T-helper 17 cell (primary cell): ENCODE data around the gene KRT31. TPM values are rescaled to one million over a fixed set of nuclear protein-coding genes. Genes with fewer than 3 reads are reported as not detected.
"Not testable (repeated sequence)": the region's sequence is repeated elsewhere in the genome, so short reads cannot be mapped to it uniquely, and the experiment has no call there.

Experiments used
- ATAC-seq: fragments of 150-1000 bp; cut with Tn5 transposase; 2 replicates; pipeline ENCODE4 v1.10.0; 2021; ENCODE audit warnings: mild to moderate bottlenecking, moderate library complexity
- DNase-seq, 3 donors: peaks; one replicate each; pipeline versions ENCODE4 v3.0.0 to v3.0.0-alpha.2; 2020 to 2021
- H3K9me3 ChIP-seq: one replicate; pipeline ENCODE4 v1.7.0; 2013; ENCODE audit warnings: low read length, mild to moderate bottlenecking; ENCODE audit not compliant: control insufficient read depth, poor library complexity, severe bottlenecking
- H3K27ac Mint-ChIP-seq: one replicate; pipeline ENCODE4 v1.8.0; 2022; ENCODE audit warnings: mild to moderate bottlenecking, moderate library complexity, mixed read lengths
- H3K27me3 Mint-ChIP-seq: one replicate; pipeline ENCODE4 v1.8.0; 2022; ENCODE audit warnings: mixed read lengths
- H3K36me3 Mint-ChIP-seq: one replicate; pipeline ENCODE4 v1.8.0; 2022; ENCODE audit warnings: low read depth, mixed read lengths
- H3K4me1 Mint-ChIP-seq: one replicate; pipeline ENCODE4 v1.8.0; 2022; ENCODE audit warnings: mild to moderate bottlenecking, mixed read lengths
- H3K4me3 Mint-ChIP-seq: one replicate; pipeline ENCODE4 v1.8.0; 2022; ENCODE audit warnings: mild to moderate bottlenecking, moderate library complexity, mixed read lengths
- total RNA-seq, 4 donors: library from RNA in 2 of 4; stranded (reverse) in 2 of 4; gene quantifications; one replicate each; pipeline ENCODE4 v1.2.3 and lab custom pipeline; 2022 to 2026

KRT31 gene
- total RNA-seq (not detected), total RNA-seq (lab: John Stamatoyannopoulos, UW) (0 reads per million in 2 donors)

DNA sequence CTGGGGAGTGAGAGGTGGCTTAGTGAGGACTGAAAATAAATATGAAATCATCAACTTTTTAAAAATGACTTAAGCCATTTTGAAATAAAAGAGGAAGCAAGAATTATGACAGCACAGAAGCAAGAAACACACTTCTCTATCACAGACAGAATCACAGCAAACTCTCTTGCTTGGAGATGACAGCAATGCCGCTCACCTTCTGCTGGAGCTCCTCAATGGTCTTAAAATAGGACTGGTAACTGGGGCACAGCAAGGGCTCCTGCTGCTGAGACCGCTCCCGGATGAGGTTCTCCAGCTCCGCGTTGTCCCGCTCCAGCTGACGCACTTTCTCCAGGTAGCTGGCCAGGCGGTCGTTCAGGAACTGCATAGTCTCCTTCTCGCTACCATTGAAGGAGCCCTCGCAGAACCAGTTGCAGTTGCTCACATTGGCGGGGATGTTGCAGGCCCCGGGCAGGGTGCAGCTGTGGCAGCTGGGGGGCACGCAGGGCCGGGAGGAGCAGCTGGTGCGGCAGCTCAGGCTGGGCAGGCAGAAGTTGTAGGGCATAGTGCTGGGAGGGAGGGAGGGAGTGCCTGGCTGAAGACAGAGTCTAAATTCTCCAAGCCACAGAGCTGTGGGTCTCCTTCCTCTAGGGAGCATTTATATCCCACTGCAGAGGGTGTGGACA lies at the start of gene KRT31:
KRT31 (minus strand) TSS at position 613 of the 665 bp plus-strand sequence; CDS start at position 544, 69 bp downstream.
- no peaks in the 10 kb centered on the region for H3K9me3 ChIP-seq
- Mint-ChIP-seq H3K27ac (no peak within 1 kb of the TSS), H3K36me3 (no peaks in the 10 kb centered on the region), H3K4me3 (no peak within 1 kb of the TSS), H3K27me3 (peaks cover 19% of the 10 kb centered on the region), H3K4me1 (peaks cover 4% of the 10 kb centered on the region)
- ATAC-seq, result no peak
- no peak for DNase-seq

DNA sequence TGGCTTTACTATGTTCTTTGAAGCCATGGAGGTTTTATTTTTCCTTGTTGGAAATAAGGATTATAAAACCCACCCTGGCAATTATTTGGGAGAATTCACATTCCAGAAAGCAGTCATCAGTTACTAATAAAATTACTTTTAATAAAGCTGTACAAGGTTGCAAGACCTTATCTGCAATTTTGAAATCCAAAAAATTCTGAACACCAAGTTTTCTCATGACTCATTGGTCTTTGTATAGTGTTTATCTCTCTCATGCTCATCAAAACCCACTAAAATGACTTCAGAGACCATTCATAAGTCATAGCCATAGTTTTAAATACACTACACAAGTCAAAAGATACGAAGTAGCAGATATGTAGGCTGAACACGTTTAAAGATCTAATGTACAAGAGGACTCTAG lies 49.4 kb upstream of the KRT31 start:
- Mint-ChIP-seq H3K27me3 (peaks cover 30% of the 10 kb centered on the region), H3K4me3 (no peak overlapping the region), H3K4me1 (no peaks in the 10 kb centered on the region), H3K27ac (no peak overlapping the region), H3K36me3 (no peaks in the 10 kb centered on the region)
- DNase-seq (no peak), ATAC-seq (no peak)
- H3K9me3 ChIP-seq, result no peaks in the 10 kb centered on the region

DNA sequence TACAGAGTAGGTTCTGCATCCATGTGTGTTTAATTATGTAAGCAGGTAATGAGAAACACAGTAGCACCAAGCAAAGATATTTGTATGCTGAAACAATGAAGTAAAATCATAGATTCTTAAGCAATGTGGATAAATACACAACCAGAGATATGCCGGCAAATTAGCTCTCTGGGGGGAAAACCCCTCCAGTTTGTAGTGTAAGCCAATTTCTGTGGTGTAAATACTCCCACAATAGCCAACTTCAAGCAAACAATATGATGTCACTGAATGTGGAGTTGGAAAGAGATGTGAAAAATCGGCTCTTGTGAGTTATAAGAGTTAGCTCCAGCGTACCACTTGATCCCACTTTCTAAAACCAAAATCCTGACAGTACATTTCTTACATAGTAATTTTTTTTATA lies 47.2 kb upstream of the KRT31 start:
- no peaks in the 10 kb centered on the region for H3K36me3 Mint-ChIP-seq
- H3K4me3 Mint-ChIP-seq, result no peak overlapping the region
- H3K27ac Mint-ChIP-seq, result no peak overlapping the region
- DNase-seq (no peak), ATAC-seq (no peak)
- H3K27me3 Mint-ChIP-seq, result peaks cover 41% of the 10 kb centered on the region
- no peaks in the 10 kb centered on the region for H3K4me1 Mint-ChIP-seq
- H3K9me3 ChIP-seq, result no peaks in the 10 kb centered on the region

DNA sequence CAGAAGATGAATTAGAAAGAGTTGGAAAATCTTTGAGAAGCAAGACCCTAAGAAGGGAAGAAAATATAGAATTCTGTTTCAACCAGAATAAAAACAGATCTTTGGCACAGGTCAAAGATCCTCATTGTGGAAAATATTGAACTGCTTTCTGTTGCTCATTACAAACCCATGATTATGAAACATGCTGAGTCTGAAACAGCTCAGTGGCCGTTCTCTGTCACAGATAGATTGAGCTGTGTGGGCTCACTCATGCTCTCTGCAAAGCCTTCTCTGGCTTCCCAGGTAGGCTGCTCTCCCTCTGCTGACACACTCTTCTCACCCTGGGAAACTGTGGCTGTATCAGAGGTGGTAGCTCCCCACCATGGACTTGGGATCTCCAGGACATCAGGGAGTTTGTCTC lies 46.8 kb upstream of the KRT31 start:
- Mint-ChIP-seq H3K27me3 (peaks cover 42% of the 10 kb centered on the region), H3K4me1 (peaks cover 2% of the 10 kb centered on the region), H3K36me3 (no peaks in the 10 kb centered on the region), H3K27ac (peak overlapping the region; percentile 49), H3K4me3 (no peak overlapping the region)
- no peaks in the 10 kb centered on the region for H3K9me3 ChIP-seq
- DNase-seq (no peak), ATAC-seq (no peak)

DNA sequence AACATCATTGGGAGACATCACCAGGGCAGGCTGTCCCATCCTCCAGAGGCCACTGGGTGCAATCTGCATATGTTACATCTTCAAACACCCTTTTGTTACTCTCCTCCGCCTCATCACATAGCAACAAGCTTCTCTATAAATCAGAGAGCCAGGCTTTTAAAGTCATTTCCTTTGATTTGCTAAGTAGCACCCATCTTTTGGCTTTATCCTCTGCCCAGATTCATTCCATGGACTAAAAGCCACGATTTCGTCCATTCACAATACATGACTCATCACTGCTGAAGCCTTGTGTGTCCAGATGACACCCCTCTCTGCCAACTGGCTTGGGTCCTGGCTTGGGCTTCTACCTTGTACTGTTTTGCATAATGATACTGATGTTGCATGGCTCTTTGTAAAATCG lies 45.3 kb upstream of the KRT31 start:
- ATAC-seq, result no peak
- H3K9me3 ChIP-seq, result no peaks in the 10 kb centered on the region
- peaks cover 41% of the 10 kb centered on the region for H3K27me3 Mint-ChIP-seq
- no peaks in the 10 kb centered on the region for H3K36me3 Mint-ChIP-seq
- no peak for DNase-seq
- H3K4me3 Mint-ChIP-seq, result no peak overlapping the region
- H3K4me1 Mint-ChIP-seq, result peaks cover 2% of the 10 kb centered on the region
- no peak overlapping the region for H3K27ac Mint-ChIP-seq

DNA sequence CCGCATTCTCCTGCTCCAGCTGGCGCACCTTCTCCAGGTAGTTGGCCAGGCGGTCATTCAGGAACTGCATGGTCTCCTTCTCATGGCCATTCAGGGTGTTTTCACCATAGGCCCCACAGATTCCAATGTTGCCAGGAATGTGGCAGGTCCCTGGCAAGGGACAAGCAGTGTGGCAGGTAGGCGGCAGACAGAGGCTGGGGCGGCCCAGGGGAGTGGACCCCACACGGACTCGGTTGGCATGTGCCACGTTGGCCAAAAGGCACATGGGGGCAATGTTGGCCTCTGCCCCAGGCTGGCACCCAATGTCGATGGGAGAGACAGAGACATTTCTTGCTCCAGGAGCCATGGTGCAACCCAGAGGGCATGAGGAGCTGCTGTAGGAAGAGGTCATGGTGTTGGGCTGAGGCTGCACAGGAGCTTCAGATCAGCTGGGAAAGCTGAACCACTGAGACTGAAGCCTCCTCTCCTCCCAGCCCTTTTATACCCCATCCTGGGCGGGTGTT lies 43.2 kb upstream of the KRT31 start, which contains the start of gene KRT38:
KRT38 (minus strand) TSS at position 453 of the 503 bp plus-strand sequence; CDS start at position 391, 62 bp downstream.
- ATAC-seq, result no peak
- H3K4me1 Mint-ChIP-seq, result peaks cover 2% of the 10 kb centered on the region

DNA sequence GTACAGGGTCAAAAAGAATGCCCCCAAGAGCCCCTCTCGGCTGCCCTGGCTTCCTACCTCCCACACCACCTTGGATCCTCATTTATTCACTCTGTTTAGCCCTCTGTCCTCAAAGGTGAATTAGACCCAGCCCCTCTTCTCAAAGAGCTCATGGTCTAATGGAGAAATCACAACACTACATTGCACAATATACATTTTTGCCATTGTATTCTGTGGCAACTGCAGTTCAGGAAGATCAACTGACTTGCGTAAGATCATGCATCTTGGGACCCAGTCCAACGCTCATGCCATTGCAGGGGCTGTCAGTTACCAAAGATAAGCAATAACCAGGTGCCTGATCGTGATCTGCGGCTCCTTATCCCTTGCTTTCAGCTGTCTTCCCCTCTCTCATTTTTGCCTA lies 42.0 kb upstream of the KRT31 start:
- Mint-ChIP-seq H3K4me3 (no peak overlapping the region), H3K4me1 (peaks cover 2% of the 10 kb centered on the region), H3K27me3 (peaks cover 31% of the 10 kb centered on the region), H3K27ac (peak overlapping the region; percentile 54), H3K36me3 (no peaks in the 10 kb centered on the region)
- ATAC-seq (no peak), DNase-seq (no peak)
- H3K9me3 ChIP-seq, result no peaks in the 10 kb centered on the region

More for the DNA sequence above, 43.2 kb upstream of the KRT31 start, which contains the start of gene KRT38:
- H3K36me3 Mint-ChIP-seq, result no peaks in the 10 kb centered on the region
- no peak for DNase-seq
- H3K27ac Mint-ChIP-seq, result no peak within 1 kb of the TSS
- no peak within 1 kb of the TSS for H3K4me3 Mint-ChIP-seq
- peaks cover 31% of the 10 kb centered on the region for H3K27me3 Mint-ChIP-seq
- H3K9me3 ChIP-seq, result no peaks in the 10 kb centered on the region

DNA sequence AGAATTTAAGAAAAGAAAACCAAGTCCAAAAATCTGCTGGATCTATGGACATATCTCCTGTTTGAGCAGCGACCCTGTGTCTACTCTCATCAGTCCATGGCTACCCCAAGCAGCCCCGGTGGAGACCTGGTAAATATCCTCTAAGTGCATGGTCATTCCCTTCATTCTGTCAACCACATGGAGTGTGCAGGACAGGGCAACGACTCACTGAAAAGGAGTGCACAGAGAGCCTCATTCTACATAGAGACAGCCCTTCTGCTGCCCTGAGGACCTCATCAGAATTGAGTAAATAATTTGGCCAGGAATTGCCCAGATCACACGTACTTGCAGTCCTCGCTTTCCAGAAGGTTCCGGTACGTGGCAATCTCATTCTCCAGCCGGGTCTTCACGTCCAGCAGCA lies 40.4 kb upstream of the KRT31 start:
- no peak for DNase-seq
- H3K36me3 Mint-ChIP-seq, result no peaks in the 10 kb centered on the region
- H3K9me3 ChIP-seq, result no peaks in the 10 kb centered on the region
- H3K4me3 Mint-ChIP-seq, result no peak overlapping the region
- ATAC-seq, result no peak
- peaks cover 21% of the 10 kb centered on the region for H3K27me3 Mint-ChIP-seq
- peaks cover 2% of the 10 kb centered on the region for H3K4me1 Mint-ChIP-seq
- no peak overlapping the region for H3K27ac Mint-ChIP-seq

DNA sequence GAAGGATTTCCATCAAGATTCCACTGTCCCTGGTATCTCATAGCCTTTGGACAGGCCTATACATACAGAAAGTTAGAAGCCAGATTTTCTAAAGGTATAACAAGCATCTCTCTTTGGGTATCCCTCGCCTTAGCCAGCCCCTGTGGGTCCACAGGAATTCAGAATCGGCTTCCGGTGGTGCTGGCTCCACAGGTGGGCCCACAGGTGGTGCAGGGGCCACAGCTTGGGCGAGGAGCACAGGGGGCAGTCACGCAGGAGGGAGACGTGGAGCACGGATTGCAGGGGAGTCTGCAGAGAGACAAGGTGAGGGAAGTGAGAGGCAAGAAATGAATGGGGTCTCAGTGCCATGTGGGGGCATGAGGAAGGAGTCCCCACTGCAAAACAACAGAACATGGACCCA lies 39.8 kb upstream of the KRT31 start:
- Mint-ChIP-seq H3K36me3 (no peaks in the 10 kb centered on the region), H3K4me3 (no peak overlapping the region)

DNA sequence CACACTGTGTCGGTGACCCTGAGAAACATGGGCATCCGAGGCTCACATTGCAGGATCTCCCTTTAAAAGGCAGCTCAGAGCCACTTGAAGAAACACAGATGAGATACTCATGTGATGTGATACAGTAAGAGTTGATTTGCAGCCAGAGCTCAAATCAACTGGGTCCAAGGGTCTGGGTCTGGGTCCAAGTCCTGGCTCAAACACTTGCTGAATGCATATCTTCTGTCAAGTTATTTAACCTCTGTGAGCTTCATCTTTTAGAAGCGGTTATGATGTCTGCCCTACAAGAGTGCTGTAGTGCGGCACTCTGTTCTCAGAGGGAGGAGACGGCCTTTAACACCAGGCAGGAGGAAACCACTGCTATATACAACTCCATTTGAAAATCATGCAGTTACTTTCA lies 37.0 kb upstream of the KRT31 start:
- ATAC-seq (no peak), DNase-seq (no peak)
- Mint-ChIP-seq H3K36me3 (no peaks in the 10 kb centered on the region), H3K27ac (no peak overlapping the region), H3K4me1 (peaks cover 2% of the 10 kb centered on the region), H3K4me3 (no peak overlapping the region), H3K27me3 (peaks cover 15% of the 10 kb centered on the region)
- no peaks in the 10 kb centered on the region for H3K9me3 ChIP-seq

More for the DNA sequence above, 39.8 kb upstream of the KRT31 start:
- Mint-ChIP-seq H3K27ac (no peak overlapping the region), H3K4me1 (peaks cover 2% of the 10 kb centered on the region), H3K27me3 (peaks cover 21% of the 10 kb centered on the region)
- no peak for ATAC-seq
- DNase-seq, result no peak
- no peaks in the 10 kb centered on the region for H3K9me3 ChIP-seq

DNA sequence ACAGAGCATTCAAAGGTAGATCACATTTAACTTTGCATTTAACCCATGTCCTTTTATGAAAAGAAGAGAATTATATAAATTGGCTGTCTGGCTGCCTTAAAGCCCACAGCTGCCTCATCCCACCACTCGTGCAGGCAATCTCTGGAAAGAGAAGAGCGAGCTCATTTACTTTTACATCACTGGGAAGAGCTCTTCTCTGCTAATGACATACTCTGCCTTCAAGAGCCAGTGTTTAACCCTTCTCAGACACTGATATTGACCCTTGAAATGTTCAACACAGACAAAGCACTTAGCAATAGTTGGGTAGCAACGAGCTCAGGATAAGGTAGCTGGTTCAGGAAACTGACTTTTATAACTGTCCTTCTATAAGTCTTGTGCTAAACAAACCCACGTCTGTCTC lies 36.6 kb upstream of the KRT31 start:
- H3K9me3 ChIP-seq, result no peaks in the 10 kb centered on the region
- Mint-ChIP-seq H3K4me3 (no peak overlapping the region), H3K27ac (no peak overlapping the region), H3K27me3 (peaks cover 12% of the 10 kb centered on the region), H3K36me3 (no peaks in the 10 kb centered on the region), H3K4me1 (no peaks in the 10 kb centered on the region)
- DNase-seq (no peak), ATAC-seq (no peak)

DNA sequence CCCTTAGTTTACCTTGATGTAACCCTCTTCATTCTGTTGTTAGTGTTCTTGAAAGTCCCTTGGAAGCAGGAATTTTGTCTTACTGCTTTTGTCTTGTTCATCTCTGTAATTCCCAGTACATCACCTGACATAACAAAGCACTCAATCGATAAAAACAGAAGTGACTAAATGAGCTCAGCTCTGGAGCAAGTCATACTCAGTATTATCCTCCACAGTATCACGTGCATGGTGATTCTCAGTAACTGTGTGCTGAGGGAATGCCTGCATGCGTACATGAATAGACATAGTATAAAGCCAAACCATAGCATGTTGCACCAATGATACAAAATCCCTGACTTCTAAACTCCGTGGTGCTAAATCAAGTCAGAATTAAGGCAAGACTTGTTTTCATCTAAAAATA lies 36.2 kb upstream of the KRT31 start:
- DNase-seq (no peak), ATAC-seq (no peak)
- Mint-ChIP-seq H3K27ac (no peak overlapping the region), H3K4me1 (no peaks in the 10 kb centered on the region), H3K36me3 (no peaks in the 10 kb centered on the region), H3K4me3 (no peak overlapping the region), H3K27me3 (peaks cover 16% of the 10 kb centered on the region)
- H3K9me3 ChIP-seq, result no peaks in the 10 kb centered on the region

DNA sequence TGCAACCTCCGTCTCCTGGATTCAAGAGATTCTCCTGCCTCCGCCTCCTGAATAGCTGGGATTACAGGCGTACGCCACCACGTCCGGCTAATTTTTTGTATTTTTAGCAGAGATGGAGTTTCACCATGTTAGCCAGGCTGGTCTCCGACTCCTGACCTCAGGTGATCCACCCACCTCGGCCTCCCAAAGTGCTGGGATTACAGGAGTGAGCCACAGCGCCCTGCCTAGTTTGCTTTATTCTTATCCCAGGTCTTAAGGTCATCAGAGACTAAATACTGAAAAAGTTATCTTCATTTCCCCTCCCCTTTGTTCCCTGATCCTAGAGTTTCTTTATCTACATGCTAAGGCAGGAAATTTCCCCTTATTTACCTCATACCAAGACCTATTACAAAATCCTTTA lies 33.0 kb upstream of the KRT31 start:
- DNase-seq, H3K9me3 ChIP-seq, H3K27ac Mint-ChIP-seq, H3K4me3 Mint-ChIP-seq, H3K4me1 Mint-ChIP-seq, H3K36me3 Mint-ChIP-seq, ATAC-seq: not testable (repeated sequence)
- peaks cover 18% of the 10 kb centered on the region for H3K27me3 Mint-ChIP-seq

DNA sequence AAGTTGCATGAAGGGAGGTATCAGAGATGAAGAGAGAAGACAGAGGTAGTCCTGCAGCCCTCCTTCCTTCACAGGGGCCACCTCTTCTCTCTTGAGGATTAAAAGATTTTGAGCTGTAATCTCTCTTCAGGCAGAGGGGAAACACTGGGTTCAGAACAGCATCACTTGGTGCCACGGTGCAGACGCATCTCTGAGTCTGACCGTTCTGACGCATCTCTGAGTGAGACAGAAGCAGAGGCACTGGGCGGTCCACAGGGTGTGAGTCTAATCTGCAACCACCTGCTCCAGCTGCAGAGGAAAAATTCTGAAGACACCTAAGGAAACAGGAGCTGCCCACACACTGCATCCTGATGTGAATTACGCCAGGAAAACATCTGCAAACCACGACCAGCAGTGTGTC lies 32.3 kb upstream of the KRT31 start:
- H3K36me3 Mint-ChIP-seq, result no peaks in the 10 kb centered on the region
- no peak for DNase-seq
- no peak overlapping the region for H3K27ac Mint-ChIP-seq
- peaks cover 17% of the 10 kb centered on the region for H3K27me3 Mint-ChIP-seq
- H3K4me3 Mint-ChIP-seq, result no peak overlapping the region
- ATAC-seq, result no peak
- no peaks in the 10 kb centered on the region for H3K4me1 Mint-ChIP-seq
- no peaks in the 10 kb centered on the region for H3K9me3 ChIP-seq
